Stimulated activated naive CD4-positive, alpha-beta T cell (primary cell): ENCODE measurements around the gene CPSF4.
A peak's percentile ranks its signal among the peaks of the same experiment; 100 is the strongest.
"Not testable (repeated sequence)": the region's sequence is repeated elsewhere in the genome, so short reads cannot be mapped to it uniquely, and the experiment has no call there.

ENCODE experiments used
- DNase-seq, 6 experiments: peaks; one replicate each; lab custom pipeline; 2025; lab: John Stamatoyannopoulos, UW

CPSF4 gene

GRCh38 chr7:99408379-99409191 is 30.2 kb upstream of the CPSF4 start, which contains the start of the genes BUD31 and PDAP1:
TSS of gene BUD31 (plus strand) at chr7:99408969. CDS start at chr7:99411093, 2,124 bp downstream.
TSS of gene PDAP1 (minus strand) at chr7:99408597. CDS start at chr7:99408548, 49 bp downstream.
- peak; percentile 91 to 99 (median 96) for DNase-seq

- DNase-seq = peak in 2 of 6 experiments; percentile 49 to 65
Measured at GRCh38 chr7:99409192-99409572, 29.6 kb upstream of the CPSF4 start.

- DNase-seq = peak in 1 of 6 experiments; percentile 17
Measured at GRCh38 chr7:99409806-99410205, 28.9 kb upstream of the CPSF4 start.

- no peak for DNase-seq
Measured at GRCh38 chr7:99410635-99411034, 28.1 kb upstream of the CPSF4 start.

- DNase-seq = not testable (repeated sequence)
Measured at GRCh38 chr7:99415513-99416127, 23.1 kb upstream of the CPSF4 start.

- no peak for DNase-seq
Measured at GRCh38 chr7:99418260-99418659, 20.5 kb upstream of the CPSF4 start.

GRCh38 chr7:99419323-99420021 is 19.3 kb upstream of the CPSF4 start:
- DNase-seq = no peak

- DNase-seq = no peak
Measured at GRCh38 chr7:99420213-99420612, 18.5 kb upstream of the CPSF4 start.

GRCh38 chr7:99420986-99421385 is 17.8 kb upstream of the CPSF4 start:
- no peak for DNase-seq

GRCh38 chr7:99422186-99422585 is 16.6 kb upstream of the CPSF4 start:
- DNase-seq = no peak

- no peak for DNase-seq
Measured at GRCh38 chr7:99422625-99423024, 16.1 kb upstream of the CPSF4 start.

- no peak for DNase-seq
Measured at GRCh38 chr7:99424932-99425730, 13.6 kb upstream of the CPSF4 start.

- peak in 3 of 6 experiments; percentile 13 to 29 (median 20) for DNase-seq
Measured at GRCh38 chr7:99428972-99429566, 9.7 kb upstream of the CPSF4 start.

- no peak for DNase-seq
Measured at GRCh38 chr7:99429756-99430155, 9.0 kb upstream of the CPSF4 start.

GRCh38 chr7:99431756-99432540 is 6.8 kb upstream of the CPSF4 start:
- DNase-seq = not testable (repeated sequence)

GRCh38 chr7:99433158-99433557 is 5.6 kb upstream of the CPSF4 start:
- DNase-seq = no peak

- no peak for DNase-seq
Measured at GRCh38 chr7:99437946-99438572, 684 bp upstream of the CPSF4 start.

- no peak for DNase-seq
Measured at GRCh38 chr7:99440195-99440594, 1.5 kb downstream of the CPSF4 start.

- no peak for DNase-seq
Measured at GRCh38 chr7:99446096-99446495, 7.4 kb downstream of the CPSF4 start.

- DNase-seq = no peak
Measured at GRCh38 chr7:99447943-99448342, 9.2 kb downstream of the CPSF4 start.
